Islet precursor cell (in vitro differentiated cells): Measurements from ENCODE around the gene ZER1.
"Not testable (repeated sequence)": the region's sequence is repeated elsewhere in the genome, so short reads cannot be mapped to it uniquely, and the experiment has no call there.

Experiments used
- DNase-seq: peaks from one replicate; pipeline ENCODE4 v3.0.0-alpha.2; 2018

The ZER1 gene

DNA sequence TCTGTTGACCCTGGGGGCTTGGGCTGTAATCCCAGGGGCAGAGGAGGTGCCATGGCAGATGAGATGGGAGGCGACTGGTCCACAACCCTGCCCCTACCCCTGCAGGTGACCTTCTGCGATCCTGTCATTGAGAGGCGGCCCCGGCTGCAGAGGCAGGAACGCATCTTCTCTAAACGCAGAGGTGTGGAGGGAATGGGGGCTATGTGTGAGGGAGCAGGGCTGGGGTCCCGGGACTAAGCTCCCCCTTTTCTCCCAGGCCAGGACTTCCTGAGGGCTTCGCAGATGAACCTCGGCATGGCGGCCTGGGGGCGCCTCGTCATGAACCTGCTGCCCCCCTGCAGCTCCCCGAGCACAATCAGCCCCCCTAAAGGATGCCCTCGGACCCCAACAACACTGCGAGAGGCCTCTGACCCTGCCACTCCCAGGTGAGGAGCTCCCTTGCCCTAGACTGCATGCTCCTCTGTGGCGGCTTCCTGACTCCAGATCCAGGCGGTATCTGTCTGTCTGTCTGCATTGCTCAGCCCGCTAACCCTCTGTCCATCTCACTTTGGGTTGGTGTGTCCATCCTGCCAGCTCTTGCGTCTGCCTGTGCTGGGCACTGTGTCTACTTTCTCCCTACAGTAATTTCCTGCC lies 57.7 kb downstream of the ZER1 start:
- peak; percentile 37 for DNase-seq

DNA sequence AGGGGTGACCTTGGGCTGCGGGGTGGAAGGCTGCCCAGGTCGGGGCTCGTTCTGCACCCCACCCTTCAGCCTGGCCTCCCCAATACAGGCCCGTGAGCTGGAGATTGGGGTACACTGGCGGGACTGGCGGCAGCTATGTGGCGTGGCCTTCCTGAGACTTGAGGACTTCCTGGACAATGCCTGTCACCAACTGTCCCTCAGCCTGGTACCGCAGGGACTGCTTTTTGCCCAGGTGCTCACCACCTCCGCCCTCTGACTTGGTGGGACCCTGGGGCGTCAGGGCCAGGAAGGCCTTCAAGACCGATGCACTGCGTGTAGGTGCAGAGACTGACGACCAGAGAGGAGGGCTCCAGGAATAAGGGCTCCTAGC lies 58.3 kb downstream of the ZER1 start:
- DNase-seq, result peak; percentile 44

DNA sequence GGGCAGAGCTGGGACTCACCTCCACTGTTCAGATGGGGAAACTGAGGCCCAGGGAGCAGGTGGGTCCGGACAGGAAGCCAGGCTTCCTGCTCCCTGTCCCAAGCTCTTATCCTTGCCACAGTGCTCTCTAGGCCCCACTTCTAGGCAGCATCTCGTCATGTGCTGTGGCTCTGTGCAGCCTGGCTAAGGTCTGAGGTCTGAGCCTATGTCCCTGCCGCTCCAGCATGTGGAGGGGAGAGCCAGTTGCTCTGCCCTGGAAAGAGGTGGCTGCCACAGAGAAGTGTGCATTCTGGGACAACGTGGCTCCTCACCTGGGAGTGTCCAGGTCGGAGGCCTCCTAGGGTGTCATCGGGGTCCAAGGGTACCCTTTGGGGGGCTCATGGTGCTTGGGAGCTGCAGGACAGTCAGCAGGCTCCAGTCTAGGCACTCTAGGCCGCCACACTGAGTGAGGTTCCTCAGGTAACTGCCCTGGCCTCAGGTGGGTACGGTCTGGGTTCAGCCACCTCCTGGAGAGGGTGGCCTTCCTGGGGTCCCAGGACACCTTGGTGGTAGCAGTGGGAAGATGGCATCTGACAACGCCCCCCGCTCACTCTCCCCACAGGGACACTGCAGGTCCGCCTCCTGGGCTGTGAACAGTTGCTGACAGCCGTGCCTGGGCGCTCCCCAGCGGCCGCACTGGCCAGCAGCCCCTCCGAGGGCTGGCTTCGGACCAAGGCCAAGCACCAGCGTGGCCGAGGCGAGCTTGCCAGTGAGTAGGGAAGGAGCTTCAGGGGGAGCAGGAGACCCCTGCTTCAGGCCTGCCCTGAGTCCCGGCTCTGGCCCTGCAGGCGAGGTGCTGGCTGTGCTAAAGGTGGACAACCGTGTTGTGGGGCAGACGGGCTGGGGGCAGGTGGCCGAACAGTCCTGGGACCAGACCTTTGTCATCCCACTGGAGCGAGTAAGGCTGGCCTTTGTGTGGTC lies 59.0 kb downstream of the ZER1 start:
- peak; percentile 50 for DNase-seq

DNA sequence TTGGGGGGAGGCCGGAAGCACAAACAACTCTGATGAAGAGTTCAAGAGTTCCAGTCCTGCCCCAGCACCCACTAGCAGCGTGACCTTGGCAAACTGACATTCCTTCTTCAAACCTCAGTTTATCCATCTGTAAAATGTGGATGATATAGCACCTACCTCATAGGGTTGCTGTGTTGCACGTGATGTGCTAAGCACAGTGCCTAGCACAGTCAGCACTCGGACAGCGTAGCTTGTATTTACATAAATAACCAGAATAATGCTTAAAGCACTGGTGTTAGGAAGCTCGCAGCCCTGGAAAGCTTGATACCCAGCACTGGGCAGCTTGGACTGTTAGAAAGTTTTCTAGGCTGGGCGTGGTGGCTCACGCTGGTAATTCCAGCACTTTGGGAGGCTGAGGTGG lies 64.3 kb downstream of the ZER1 start:
- DNase-seq, result no peak

DNA sequence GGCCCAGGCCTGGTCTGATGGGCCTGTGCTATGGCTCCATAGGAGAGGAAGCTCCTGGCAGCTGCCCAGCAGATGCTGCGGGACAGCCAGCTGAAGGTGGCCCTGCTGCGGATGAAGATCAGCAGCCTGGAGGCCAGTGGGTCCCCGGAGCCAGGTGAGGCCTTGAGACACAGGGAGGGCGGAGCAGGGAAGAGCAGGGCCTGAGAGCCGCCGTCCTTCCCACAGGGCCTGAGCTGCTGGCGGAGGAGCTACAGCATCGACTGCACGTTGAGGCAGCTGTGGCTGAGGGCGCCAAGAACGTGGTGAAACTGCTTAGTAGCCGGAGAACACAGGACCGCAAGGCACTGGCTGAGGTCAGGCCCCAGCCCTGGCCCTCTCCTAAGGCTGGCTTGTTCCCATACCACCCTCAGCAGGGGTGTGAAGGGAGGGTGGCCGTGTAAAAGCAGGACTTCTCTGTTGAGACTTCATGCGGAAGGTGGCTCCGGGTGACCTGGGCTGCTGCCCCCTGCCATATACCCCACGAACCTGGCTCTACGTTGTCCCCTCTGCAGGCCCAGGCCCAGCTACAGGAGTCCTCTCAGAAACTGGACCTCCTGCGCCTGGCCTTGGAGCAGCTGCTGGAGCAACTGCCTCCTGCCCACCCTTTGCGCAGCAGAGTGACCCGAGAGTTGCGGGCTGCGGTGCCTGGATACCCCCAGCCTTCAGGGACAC lies 64.9 kb downstream of the ZER1 start:
- DNase-seq, result peak; percentile 50

DNA sequence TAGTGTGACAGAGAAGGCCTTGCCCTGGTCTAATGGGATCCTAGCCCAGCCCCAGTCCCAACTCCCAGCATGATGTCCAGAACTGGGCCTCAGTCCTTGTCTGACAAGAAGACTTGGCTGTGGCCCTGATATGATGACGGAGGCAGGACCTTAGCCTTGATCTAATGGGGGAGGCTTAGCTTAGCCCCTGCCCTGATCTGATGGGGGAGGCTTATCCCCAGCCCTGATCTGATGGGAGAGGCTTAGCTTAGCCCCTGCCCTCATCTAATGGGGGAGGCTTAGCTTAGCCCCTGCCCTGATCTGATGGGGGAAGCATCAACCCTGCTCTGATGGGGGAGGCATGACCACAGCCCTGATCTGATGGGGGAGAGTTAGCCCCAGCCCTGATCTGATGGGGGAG lies 65.7 kb downstream of the ZER1 start:
- peak; percentile 34 for DNase-seq

DNA sequence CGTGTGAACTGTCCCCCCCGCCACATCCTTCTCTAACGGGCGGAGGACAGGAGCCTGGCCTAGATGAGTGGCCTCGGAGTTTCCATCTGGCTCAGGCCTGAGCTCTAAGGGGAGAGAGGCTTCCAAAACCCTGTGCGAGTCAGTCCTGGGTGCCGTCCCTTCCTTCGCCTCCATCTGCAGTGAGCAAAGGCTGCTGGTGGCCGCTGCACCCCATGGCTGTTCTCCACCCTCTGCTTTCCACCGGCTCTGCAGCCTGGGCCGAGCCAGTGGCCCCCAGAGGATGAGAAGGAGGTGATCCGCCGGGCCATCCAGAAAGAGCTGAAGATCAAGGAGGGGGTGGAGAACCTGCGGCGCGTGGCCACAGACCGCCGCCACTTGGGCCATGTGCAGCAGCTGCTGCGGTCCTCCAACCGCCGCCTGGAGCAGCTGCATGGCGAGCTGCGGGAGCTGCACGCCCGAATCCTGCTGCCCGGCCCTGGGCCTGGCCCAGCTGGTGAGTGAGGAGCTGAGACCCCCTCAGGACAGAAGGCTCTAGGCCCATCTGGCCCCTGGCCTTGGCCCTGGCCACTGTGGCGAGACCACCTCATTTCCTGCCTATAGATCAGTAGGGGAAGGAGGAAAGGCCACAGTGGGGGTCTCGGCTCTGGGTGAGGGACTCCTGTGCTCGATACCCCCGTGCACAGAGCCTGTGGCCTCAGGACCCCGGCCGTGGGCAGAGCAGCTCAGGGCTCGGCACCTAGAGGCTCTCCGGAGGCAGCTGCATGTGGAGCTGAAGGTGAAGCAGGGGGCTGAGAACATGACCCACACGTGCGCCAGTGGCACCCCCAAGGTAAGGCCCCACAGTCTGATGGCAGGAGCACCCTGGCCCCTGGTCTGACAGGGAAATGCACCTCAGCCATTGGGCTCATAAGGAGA lies 66.4 kb downstream of the ZER1 start:
- no peak for DNase-seq

DNA sequence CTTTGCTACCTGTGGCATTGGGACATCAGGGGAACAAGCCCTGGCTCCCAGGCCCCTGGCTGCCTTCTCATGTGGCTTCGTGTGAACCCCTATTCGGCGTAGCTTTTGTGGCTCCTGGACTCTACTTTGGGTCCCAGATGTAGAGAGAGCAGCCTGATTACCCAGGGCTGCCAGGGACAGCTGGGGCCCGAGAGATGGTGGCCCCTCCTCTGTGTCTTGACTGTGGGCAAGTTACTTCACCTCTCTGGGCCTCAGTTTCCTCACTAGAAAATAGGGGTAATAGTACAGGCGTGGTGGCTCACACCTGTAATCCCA lies 67.4 kb downstream of the ZER1 start:
- DNase-seq, result no peak

DNA sequence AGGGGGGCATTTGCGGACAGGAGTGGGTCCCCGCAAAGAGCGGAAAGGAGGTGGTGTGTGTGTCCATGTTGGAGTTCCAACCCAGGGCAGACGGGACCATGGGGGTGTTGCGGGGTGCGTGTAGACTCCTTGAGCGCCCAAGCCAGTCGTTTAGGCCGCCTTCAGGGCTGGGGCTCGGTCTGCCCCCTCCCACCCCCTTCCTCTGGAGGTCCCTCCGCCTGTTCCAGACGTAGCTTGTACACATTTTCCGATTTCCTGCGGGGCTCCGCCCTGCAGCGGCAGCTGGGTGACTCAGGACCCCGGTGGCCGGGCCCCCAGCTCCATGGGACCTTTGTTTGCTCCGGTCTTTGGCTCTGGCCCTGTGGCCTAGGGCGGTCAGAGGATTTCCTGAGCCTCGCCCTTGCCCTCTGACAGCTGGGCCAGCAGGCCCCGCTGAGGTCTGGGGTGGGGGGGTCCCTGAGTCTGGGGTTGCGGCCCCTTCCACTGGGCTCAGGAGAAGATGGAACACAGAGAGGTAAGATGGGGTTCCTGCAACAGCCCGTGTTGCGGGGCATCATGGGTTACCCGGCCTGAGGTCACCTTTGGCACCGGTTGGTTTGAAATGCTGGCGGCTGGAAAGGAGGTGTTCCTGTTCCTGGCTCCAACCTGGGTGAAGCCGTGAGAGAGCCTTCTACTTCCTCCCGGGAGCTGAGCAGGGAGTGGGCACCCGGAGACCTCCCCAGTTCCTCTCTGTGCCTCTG lies 67.9 kb downstream of the ZER1 start:
- no peak for DNase-seq

DNA sequence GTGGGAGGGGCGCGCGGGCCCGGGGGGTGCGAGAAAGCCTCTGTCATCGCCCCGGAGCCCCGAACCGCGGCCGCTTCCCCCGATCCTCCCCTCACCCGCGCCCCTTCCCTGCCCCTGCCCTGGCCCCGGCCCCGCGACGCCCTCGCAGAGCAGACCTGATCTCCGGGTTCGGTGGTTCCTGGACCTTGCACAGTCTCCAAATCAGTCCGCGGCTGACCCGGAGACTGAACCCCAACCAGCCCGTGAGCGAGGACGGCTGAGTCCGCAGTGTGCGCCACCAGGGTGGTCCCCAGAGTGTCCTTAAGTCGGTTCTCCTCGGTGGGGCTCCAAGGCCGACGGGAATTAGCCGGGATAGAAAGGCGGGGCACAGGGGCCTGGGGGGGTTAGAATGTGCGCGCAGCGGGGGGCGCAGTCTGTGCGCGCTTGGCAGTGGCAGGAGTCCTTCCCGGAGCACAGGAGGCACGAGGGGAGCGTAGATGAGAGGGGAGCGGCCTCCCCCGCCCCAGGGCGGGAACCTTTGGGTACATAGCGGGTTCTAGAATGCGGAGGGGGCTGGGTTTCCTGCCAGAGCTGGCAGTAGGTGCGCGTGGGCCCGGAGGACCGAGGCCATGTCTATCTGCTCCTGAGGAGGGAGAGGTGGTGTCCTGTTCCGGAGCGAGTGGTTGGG lies 68.6 kb downstream of the ZER1 start:
- DNase-seq, result peak; percentile 68

DNA sequence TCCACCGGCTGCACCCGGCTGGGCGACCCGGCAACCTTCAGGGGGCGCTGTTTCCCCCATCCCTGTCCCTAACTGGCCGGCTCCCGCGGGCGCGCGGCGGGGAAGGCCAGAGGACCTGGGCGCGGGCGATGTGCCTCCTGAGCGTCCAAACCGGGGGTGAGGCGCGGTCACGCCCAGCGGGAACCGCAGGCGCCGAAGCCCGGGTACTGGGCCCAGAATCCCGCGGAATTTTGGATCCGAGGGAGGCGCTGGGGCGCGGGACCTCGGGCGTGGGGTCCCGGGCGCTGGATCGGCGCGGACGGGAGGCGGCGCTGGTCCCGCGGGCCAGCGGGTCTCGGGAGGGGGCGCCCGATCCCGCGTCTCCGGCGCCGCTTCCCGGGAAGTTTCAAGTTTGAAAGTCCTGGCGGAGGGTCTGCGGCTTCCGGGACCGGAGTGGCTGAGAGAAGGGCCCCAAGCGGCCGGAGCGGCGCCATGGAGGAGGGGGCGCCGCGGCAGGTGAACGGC lies 69.2 kb downstream of the ZER1 start, which contains the start of gene PKN3:
Gene PKN3, plus strand, starts transcription at position 59 of the 504 bp plus-strand sequence. Its CDS starts 413 bp downstream, at position 472.
- DNase-seq, result peak; percentile 94

DNA sequence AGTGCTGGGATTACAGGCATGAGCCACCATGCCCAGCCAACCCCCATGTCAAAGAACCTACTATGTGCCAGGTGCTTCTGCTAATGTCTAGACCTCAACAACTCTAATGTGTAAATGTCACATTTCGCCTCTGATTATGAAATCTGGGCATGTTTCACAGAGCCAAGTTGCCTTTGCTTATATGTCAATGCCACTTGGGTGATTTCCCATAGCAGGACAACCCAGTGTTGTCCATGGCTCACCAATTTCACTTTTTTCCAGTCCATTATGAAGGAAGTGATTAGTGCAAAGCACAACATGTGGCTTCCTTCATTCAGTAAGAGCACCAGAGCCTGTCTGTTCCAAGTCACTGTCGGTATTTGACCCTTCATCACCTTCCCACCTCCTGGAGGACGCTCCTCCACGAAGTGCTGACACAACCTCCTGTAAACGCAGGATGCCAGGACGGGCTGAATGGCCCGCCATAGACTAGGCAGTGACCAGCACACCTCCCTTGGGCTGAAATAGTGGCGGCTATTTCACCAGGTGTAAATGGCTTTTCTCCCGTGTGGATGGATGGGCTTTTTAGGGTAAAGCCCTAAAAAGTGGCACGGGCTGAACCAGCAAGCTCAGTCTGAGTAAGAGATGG lies 70.4 kb downstream of the ZER1 start:
- peak; percentile 67 for DNase-seq

DNA sequence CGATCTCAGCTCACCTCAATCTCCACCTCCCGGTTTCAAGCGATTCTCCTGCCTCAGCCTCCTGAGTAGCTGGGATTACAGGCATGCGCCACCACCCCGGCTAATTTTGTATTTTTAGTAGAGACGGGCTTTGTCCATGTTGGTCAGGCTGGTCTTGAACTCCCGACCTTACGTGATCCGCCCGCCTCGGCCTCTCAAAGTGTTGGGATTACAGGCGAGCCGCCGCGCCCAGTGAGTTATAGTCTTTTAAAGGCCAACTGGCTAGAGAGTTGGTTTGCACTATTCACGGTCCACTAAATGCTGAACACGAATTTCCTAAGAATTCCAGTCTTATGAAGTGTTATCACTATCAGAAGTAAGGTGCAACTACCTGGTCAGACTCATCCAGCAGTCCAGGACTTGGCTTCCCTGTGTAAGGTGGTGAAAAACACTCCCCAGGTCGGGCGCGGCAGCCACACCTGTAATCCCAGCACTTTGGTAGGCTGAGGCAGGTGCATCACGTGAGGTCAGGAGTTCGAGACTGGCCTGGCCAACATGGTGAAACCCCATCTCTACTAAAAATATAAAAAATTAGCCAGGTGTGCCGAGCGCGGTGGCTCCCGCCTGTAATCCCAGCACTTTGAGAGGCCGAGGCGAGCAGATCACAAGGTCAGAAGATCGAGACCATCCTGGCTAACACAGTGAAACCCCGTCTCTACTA lies 72.5 kb downstream of the ZER1 start:
- DNase-seq, result not testable (repeated sequence)

DNA sequence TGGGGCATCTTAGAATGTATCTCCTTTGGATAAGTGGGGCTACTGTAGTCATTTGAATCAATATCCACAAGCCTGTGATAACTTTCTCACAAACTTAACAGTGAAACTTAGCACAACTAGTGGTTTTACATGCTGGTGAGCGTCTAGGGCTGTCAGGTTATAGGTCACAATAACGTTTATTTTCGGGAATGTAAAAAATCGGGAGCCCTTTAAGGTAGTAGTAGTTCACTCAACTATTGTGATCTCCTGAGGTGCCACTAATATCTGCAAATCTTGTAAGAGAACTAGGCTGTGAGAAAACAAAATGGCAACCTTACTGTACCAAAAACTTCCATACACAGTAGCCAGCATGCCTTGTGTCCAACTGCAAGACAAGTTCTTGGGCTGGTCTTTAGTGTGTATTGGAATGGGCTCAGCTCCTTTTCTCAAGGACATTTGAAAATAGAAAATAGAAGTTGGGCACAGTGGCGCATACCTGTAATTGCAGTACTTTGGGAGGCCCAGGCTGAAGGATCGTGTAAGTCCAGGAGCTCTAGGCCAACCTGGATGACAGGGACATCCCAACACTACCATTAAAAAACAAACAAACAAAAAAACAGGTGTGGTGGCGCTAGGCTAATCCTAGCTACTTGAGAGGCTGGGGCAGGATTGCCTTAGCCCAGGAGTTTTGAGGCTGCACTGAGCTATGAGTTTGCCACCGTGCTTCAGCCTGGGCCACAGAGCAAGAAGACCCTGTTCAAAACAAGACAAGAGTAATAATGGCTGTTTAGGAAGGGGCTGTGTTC lies 74.6 kb downstream of the ZER1 start:
- DNase-seq, result no peak

DNA sequence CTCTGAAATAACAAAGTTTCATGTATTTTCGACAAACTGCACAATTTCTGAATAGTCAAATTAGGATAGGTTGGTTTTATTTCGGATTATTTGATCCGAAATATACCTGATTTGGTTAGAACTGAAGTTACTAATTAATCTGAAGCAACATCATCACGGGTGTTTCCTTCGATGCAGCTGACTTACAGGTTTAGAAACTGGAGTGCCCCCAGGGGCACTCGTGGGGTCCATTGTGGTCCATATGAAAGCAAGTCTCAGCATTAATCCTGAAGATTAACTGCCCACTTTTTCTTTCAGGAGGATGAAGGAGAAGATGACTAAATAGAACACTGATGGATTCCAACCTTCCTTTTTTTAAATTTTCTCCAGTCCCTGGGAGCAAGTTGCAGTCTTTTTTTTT lies 77.4 kb downstream of the ZER1 start:
- DNase-seq, result no peak

DNA sequence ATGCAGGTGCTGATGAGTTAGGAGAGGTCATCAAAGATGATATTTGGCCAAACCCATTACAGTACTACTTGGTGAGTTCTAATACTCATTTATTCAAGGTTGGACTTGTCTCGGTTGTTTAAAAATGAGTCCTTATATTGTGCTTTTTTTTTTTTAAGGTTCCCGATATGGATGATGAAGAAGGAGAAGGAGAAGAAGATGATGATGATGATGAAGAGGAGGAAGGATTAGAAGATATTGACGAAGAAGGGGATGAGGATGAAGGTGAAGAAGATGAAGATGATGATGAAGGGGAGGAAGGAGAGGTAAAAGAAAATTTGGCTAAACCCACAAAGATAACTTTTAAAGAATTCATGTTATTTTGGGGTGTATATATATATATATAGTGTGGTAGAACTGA lies 78.0 kb downstream of the ZER1 start:
- not testable (repeated sequence) for DNase-seq

DNA sequence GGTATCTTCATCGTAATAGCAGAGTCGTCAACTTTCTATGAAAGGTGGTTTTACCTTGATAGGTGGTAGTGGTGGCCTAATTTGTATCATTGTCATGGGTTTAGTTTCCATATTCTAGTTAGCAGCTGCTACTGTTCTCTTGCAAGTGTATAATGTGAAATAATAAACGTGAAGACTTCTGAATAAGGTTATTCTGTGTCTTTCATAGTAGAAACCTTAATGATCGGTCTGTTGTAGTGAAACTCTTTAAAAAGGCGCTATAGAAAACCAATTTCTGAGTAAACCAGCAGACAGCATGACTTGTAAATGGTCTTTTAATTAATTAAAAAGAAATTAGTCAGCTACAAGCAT lies 81.1 kb downstream of the ZER1 start:
- no peak for DNase-seq

DNA sequence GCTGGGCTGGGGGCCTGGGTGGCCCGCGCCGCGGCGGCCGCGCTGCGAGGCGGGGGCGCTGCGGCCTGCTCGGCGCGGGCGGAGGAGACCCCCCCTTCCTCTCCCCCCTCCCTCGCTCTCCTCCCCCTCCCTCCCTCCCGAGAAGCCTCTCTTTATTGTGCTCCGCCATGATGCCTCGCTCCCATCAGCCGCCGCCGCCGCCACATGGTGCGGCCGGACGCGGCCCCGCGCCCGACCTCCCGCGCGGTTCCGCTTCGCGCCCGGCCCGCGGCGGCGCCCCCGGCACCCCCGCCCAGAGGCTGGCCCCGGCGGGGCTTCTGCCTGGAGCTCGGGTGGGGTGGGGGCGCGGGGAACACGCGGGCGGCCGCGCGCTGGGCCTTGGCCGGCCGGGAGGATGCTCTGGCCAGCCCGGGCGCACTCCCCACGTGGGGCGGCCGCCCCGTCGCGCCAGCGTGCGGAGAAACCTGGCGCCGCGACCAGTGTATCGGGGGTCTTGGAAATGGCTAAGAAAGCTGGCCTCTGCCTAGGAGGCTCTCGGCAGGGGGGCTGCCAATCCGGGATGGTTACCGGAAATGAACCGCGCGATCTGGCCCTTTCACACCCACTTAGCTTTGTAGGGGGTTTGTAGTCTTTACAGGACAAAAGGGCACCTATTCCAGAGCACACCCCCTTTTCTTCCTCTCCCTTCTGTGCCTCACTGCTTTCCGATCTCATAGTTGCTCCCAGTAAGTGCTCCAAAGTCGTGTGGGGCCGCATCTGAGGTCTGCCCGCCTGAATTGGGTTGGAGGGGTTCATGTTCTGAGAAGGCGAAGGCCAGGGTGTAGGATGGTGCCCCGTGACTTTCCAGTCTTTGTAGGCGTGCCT lies 81.7 kb downstream of the ZER1 start:
- peak; percentile 61 for DNase-seq
